ENCODE measurements around the gene ACER1. TPM values are rescaled to one million over a fixed set of nuclear protein-coding genes. Genes with fewer than 3 reads are reported as not detected.
A peak's percentile ranks its signal among the peaks of the same experiment; 100 is the strongest.

Gene ACER1
- total RNA-seq, 3 donors from 2014 or later, result not detected

GRCh38 chr19:6258812-6259311 is 74.5 kb downstream of the ACER1 start:
- H3K4me1 ChIP-seq (ENCODE audit: low read depth), result peaks cover 2% of the 10 kb centered on the region
- no peaks in the 10 kb centered on the region for H3K9me3 ChIP-seq
- ATAC-seq, result no peak
- no peaks in the 10 kb centered on the region for H3K36me3 ChIP-seq (ENCODE audit: low read depth)
- H3K4me3 ChIP-seq, result no peak overlapping the region
- DNase-seq, result peak in 1 of 3 donors; percentile 30
- intact Hi-C loops (cut with DNase I, micrococcal nuclease), result no loop called here
- TF ChIP-seq CTCF (IDR thresholded peaks at IDR 0.05), result no peak

Other genes with a start within 250 kb of the ACER1 start
- 10 to 100 TPM in 1 of 3 donors, 1 to 10 TPM in 2; 5.6 to 14.6 (median 7.2) TPM for gene RFX2, start 223.1 kb downstream of the ACER1 start, total RNA-seq
- not detected for gene ACSBG2, start 197.9 kb downstream of the ACER1 start, total RNA-seq
- 10 to 100 TPM; 32.5 to 75.3 (median 33.7) TPM for gene MLLT1, start 53.6 kb downstream of the ACER1 start, total RNA-seq
- gene CLPP, start 27.9 kb upstream of the ACER1 start, total RNA-seq, result 10 to 100 TPM; 54.9 to 67.2 (median 61.1) TPM
- 100 to 1,000 TPM in 2 of 3 donors, 10 to 100 TPM in 1; 87.5 to 173 (median 110) TPM for gene ALKBH7, start 39.2 kb upstream of the ACER1 start, total RNA-seq
- 1 to 10 TPM; 2.0 to 2.8 (median 2.5) TPM for gene PSPN, start 42.3 kb upstream of the ACER1 start, total RNA-seq
- gene GTF2F1, start 59.6 kb upstream of the ACER1 start, total RNA-seq, result 10 to 100 TPM; 51.1 to 63.1 (median 59.1) TPM
- 100 to 1,000 TPM; 187 to 241 (median 236) TPM for gene KHSRP, start 91.2 kb upstream of the ACER1 start, total RNA-seq
- 1 to 10 TPM in 1 of 3 donors, under 1 TPM in 2; 0.32 to 1.4 (median 0.43) TPM for gene SLC25A41, start 100.2 kb upstream of the ACER1 start, total RNA-seq
- gene SLC25A23, start 126.2 kb upstream of the ACER1 start, total RNA-seq, result 100 to 1,000 TPM; 106 to 181 (median 116) TPM
- 100 to 1,000 TPM in 1 of 3 donors, 10 to 100 TPM in 2; 49.9 to 139 (median 86.0) TPM for gene CRB3, start 130.7 kb upstream of the ACER1 start, total RNA-seq
- 1 to 10 TPM; 3.8 to 4.7 (median 4.1) TPM for gene DENND1C, start 148.2 kb upstream of the ACER1 start, total RNA-seq
- gene TUBB4A, start 168.7 kb upstream of the ACER1 start, total RNA-seq, result 10 to 100 TPM in 1 of 3 donors, under 1 TPM in 2; 0.26 to 14.6 (median 0.82) TPM
- 1 to 10 TPM in 2 of 3 donors, under 1 TPM in 1; 0.58 to 1.2 (median 1.0) TPM for gene TNFSF9, start 197.4 kb upstream of the ACER1 start, total RNA-seq